PFSK-1 (cell line): ENCODE results near the gene UBFD1.
A peak's percentile ranks its signal among the peaks of the same experiment; 100 is the strongest.

Source experiments
- POLR2AphosphoS5 ChIP-seq: IDR thresholded peaks from 2 replicates; pipeline ENCODE4 v1.6.1; 2012; ENCODE audit warnings: low read depth, mild to moderate bottlenecking, control low read depth, low read length, moderate library complexity
- SIN3A ChIP-seq: IDR thresholded peaks from 2 replicates; pipeline ENCODE4 v1.6.1; 2012; ENCODE audit warnings: mild to moderate bottlenecking, low read length, moderate library complexity, borderline replicate concordance; ENCODE audit not compliant: insufficient read depth
- TAF1 ChIP-seq: IDR thresholded peaks from 2 replicates; pipeline ENCODE4 v1.6.1; 2012; ENCODE audit warnings: low read length, control low read depth, borderline replicate concordance; ENCODE audit not compliant: insufficient read depth
- TF ChIP-seq, protein P1 (sequence below), 2 experiments: IDR thresholded peaks; 2 replicates each; pipeline versions ENCODE4 v1.6.1 to v1.8.0; 2011 to 2012; ENCODE audit warnings: low read depth in 2 of 2, low read length in 2 of 2, control low read depth in 1 of 2, inconsistent platforms in 1 of 2, mild to moderate bottlenecking in 1 of 2, moderate library complexity in 1 of 2; ENCODE audit not compliant: insufficient read depth in 1 of 2

DNA sequence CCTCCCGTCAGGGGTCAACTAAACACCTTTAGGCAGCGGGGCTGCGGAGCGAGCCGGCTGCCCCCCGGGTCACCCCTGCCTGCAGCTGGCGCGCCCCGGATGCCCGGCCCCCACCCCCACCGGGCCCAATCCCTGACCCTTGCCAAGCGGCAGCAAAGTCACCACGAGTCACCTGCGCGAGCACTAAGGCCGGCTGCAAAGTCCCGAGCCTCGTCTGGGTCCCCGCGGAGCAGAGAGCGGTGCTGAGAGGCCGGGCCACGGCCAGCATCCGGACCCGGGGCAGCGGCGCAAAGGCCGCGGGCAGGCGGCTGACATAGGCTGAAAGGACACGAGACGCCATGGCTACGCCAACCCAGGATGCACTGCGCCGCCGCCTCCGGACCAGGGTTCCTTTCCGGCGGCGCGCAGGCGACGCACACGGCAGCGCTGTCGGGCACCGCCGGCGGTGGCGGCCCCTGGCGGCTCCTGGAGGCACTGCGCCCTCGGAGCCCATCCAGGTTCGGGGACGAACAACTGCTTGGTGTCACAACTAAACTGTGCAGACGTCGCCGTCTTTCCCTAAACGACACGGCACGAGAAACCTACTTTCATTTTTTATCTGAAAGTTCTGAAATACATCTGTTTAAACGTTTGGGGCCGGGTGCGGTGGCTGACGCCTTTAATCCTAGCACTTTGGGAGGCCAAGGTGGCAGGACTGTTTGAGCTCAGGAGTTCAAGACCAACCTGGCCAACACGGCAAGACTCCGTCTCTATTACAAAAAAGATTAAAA is 38.6 kb downstream of the UBFD1 start, which contains the start of gene NDUFAB1:
- TF ChIP-seq, protein P1, sequence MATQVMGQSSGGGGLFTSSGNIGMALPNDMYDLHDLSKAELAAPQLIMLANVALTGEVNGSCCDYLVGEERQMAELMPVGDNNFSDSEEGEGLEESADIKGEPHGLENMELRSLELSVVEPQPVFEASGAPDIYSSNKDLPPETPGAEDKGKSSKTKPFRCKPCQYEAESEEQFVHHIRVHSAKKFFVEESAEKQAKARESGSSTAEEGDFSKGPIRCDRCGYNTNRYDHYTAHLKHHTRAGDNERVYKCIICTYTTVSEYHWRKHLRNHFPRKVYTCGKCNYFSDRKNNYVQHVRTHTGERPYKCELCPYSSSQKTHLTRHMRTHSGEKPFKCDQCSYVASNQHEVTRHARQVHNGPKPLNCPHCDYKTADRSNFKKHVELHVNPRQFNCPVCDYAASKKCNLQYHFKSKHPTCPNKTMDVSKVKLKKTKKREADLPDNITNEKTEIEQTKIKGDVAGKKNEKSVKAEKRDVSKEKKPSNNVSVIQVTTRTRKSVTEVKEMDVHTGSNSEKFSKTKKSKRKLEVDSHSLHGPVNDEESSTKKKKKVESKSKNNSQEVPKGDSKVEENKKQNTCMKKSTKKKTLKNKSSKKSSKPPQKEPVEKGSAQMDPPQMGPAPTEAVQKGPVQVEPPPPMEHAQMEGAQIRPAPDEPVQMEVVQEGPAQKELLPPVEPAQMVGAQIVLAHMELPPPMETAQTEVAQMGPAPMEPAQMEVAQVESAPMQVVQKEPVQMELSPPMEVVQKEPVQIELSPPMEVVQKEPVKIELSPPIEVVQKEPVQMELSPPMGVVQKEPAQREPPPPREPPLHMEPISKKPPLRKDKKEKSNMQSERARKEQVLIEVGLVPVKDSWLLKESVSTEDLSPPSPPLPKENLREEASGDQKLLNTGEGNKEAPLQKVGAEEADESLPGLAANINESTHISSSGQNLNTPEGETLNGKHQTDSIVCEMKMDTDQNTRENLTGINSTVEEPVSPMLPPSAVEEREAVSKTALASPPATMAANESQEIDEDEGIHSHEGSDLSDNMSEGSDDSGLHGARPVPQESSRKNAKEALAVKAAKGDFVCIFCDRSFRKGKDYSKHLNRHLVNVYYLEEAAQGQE (IDR thresholded peaks at IDR 0.05; ENCODE audit: insufficient read depth in 1 of 2, low read depth in 2 of 2, low read length in 2 of 2) = peak in 1 of 2 experiments; percentile 57; a peak in 2 of 4 replicates
- peak; percentile 81 for TF ChIP-seq POLR2AphosphoS5
- peak; percentile 71; the same call in 1 of the 2 replicates for TF ChIP-seq SIN3A
- TF ChIP-seq TAF1 = peak; percentile 96
